PC-3 (cell line): ENCODE measurements around the gene TENM4. TPM values are rescaled to one million over a fixed set of nuclear protein-coding genes. Genes with fewer than 3 reads are reported as not detected.

ENCODE experiments used
- ATAC-seq: fragments of 200-7000 bp; cut with Tn5 transposase; 2 replicates; pipeline ENCODE4 v1.9.1; 2020; ENCODE audit warnings: mild to moderate bottlenecking, moderate library complexity
- BruUV-seq: library from RNA; stranded (reverse); fragments of 400-500 nt; replicated peaks from 2 replicates; lab custom pipeline; 2021; lab: Mats Ljungman, UMichigan
- CTCF ChIA-PET: fragments of 300-600 bp; sonication (Branson Sonifier 250); formaldehyde crosslinking; loops from one replicate; lab custom pipeline; 2022; ENCODE audit warnings: antibody characterized with exemption; lab: Charles Lee
- POLR2A ChIA-PET: fragments of 300-600 bp; sonication (Branson Sonifier 250); formaldehyde crosslinking; loops from one replicate; lab custom pipeline; 2022; ENCODE audit warnings: antibody characterized with exemption; ENCODE audit not compliant: unreplicated experiment; lab: Charles Lee
- DNase-seq: peaks from one replicate; pipeline ENCODE4 v3.0.0-alpha.2; 2015
- H2AFZ ChIP-seq: fragments of 300-600 bp; sonication (generic); 2 replicates; pipeline ENCODE4 v1.6.0; 2016; ENCODE audit warnings: antibody characterized with exemption, low read length
- H3F3A ChIP-seq: fragments of 300-600 bp; sonication (generic); one replicate; pipeline ENCODE4 v1.6.0; 2017; ENCODE audit warnings: antibody characterized with exemption, low read length, control low read depth, mild to moderate bottlenecking; ENCODE audit not compliant: unreplicated experiment
- H3K27ac ChIP-seq: fragments of 300-600 bp; sonication (generic); 2 replicates; pipeline ENCODE4 v1.5.1; 2016; ENCODE audit warnings: mild to moderate bottlenecking, low read length
- H3K27me3 ChIP-seq: fragments of 300-600 bp; sonication (generic); 2 replicates; pipeline ENCODE4 v1.6.1; 2016; ENCODE audit warnings: low read length, mixed read lengths
- H3K36me3 ChIP-seq: fragments of 300-600 bp; sonication (generic); 2 replicates; pipeline ENCODE4 v1.6.1; 2016; ENCODE audit warnings: low read depth, mixed run types, low read length, mixed read lengths
- H3K4me1 ChIP-seq: fragments of 300-600 bp; sonication (generic); 2 replicates; pipeline ENCODE4 v1.5.1; 2016; ENCODE audit warnings: low read length; ENCODE audit not compliant: insufficient read depth
- H3K4me2 ChIP-seq: fragments of 300-600 bp; sonication (generic); 2 replicates; pipeline ENCODE4 v1.6.0; 2016; ENCODE audit warnings: low read length
- H3K4me3 ChIP-seq: fragments of 300-600 bp; sonication (generic); 2 replicates; pipeline ENCODE4 v1.5.1; 2016; ENCODE audit warnings: mild to moderate bottlenecking, low read length, mixed read lengths
- H3K79me2 ChIP-seq: fragments of 300-600 bp; sonication (generic); 2 replicates; pipeline ENCODE4 v1.6.1; 2017; ENCODE audit warnings: low read length, mixed read lengths
- H3K9ac ChIP-seq: fragments of 300-600 bp; sonication (generic); 2 replicates; pipeline ENCODE4 v1.6.0; 2016; ENCODE audit warnings: mild to moderate bottlenecking, low read length
- H3K9me2 ChIP-seq: fragments of 300-600 bp; sonication (generic); replicated peaks from 2 replicates; pipeline ENCODE4 v1.6.1; 2016; ENCODE audit warnings: mixed run types, low read length, mixed read lengths
- H3K9me3 ChIP-seq: fragments of 300-600 bp; sonication (generic); 2 replicates; pipeline ENCODE4 v1.6.1; 2016; ENCODE audit warnings: low read length, mixed read lengths
- H4K20me1 ChIP-seq: fragments of 300-600 bp; sonication (generic); 2 replicates; pipeline ENCODE4 v1.6.1; 2016; ENCODE audit warnings: low read length, mixed read lengths
- CTCF ChIP-seq: fragments of 300-600 bp; sonication (generic); conservative IDR thresholded peaks from 2 replicates; pipeline ENCODE4 v1.5.1; 2017; ENCODE audit warnings: antibody characterized with exemption, low read depth, mild to moderate bottlenecking, low read length
- EZH2 ChIP-seq: fragments of 300-600 bp; sonication (generic); IDR thresholded peaks from one replicate; pipeline ENCODE4 v1.6.1; 2017; ENCODE audit warnings: antibody characterized with exemption, mild to moderate bottlenecking, low read length; ENCODE audit not compliant: unreplicated experiment
- EZH2phosphoT487 ChIP-seq: fragments of 300-600 bp; sonication (generic); IDR thresholded peaks from 2 replicates; pipeline ENCODE4 v1.6.1; 2018; ENCODE audit warnings: mild to moderate bottlenecking, antibody characterized with exemption, low read length, borderline replicate concordance
- intact Hi-C: fragments of 100-400 bp; cut with micrococcal nuclease; formaldehyde crosslinking; loops from 2 replicates; pipeline ENCODE4 v1.9.0; 2023
- total RNA-seq: library from RNA; depleted of rRNA; stranded (reverse); fragments of >200 nt; gene quantifications from 2 replicates; pipeline ENCODE4 v1.2.3, GENCODE V29; 2014

The TENM4 gene
- total RNA-seq, 1 experiment from 2014 or later = 19.7 TPM

GRCh38 chr11:79371152-79371551, 69.7 kb downstream of the TENM4 start:
- no TSS peak for BruUV-seq
- H3K4me1 ChIP-seq = no peaks in the 10 kb centered on the region
- CTCF ChIA-PET = no interaction called here
- no peaks in the 10 kb centered on the region for H3K9me3 ChIP-seq
- ATAC-seq (no peak), DNase-seq (no peak)
- TF ChIP-seq CTCF = no peak
- no peak for TF ChIP-seq EZH2phosphoT487
- no peak for TF ChIP-seq EZH2
- H3F3A ChIP-seq = no peaks in the 10 kb centered on the region
- H3K9ac ChIP-seq = no peak overlapping the region
- no peaks in the 10 kb centered on the region for H3K36me3 ChIP-seq
- intact Hi-C loops = no loop called here
- H2AFZ ChIP-seq = no peak overlapping the region
- H4K20me1 ChIP-seq = no peaks in the 10 kb centered on the region
- H3K79me2 ChIP-seq = no peaks in the 10 kb centered on the region
- no peak overlapping the region for H3K4me2 ChIP-seq
- no peaks in the 10 kb centered on the region for H3K9me2 ChIP-seq
- no peak overlapping the region for H3K4me3 ChIP-seq
- peaks cover 19% of the 10 kb centered on the region; the same call in 1 of the 2 replicates for H3K27me3 ChIP-seq
- POLR2A ChIA-PET = no interaction called here
- H3K27ac ChIP-seq = no peak overlapping the region

DNA sequence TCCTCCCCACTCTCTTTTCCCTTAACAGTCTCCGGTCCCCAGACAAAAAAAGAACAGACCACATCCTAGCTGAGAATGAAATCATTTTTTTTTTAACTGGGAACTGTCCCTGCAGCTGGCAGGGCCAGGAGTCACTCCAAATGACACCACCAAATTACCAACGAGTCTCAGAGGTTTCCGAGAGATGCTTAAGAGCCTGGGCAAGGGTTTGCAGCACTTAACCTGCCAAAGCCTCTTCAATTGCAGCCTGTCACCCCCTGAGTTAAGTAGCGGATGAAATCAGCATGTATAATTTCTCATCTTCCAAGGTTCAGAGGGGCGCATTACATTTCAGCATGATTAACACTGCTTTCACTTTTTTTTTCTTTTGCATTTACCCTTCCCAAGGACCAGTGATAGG, 71.8 kb downstream of the TENM4 start:
- intact Hi-C loops = no loop called here
- no peaks in the 10 kb centered on the region for H3K36me3 ChIP-seq
- H3K4me2 ChIP-seq = no peak overlapping the region
- DNase-seq (no peak), ATAC-seq (no peak)
- H3K27me3 ChIP-seq = peaks cover 4% of the 10 kb centered on the region; the same call in 1 of the 2 replicates
- CTCF ChIA-PET = no interaction called here
- H4K20me1 ChIP-seq = no peaks in the 10 kb centered on the region
- H3K9ac ChIP-seq = no peak overlapping the region
- BruUV-seq = no TSS peak
- no peaks in the 10 kb centered on the region for H3K79me2 ChIP-seq
- POLR2A ChIA-PET = no interaction called here
- no peaks in the 10 kb centered on the region for H3K9me3 ChIP-seq
- H2AFZ ChIP-seq = no peak overlapping the region
- no peak overlapping the region for H3K27ac ChIP-seq
- H3K4me1 ChIP-seq = no peaks in the 10 kb centered on the region
- TF ChIP-seq EZH2 (no peak), CTCF (no peak), EZH2phosphoT487 (no peak)
- H3K9me2 ChIP-seq = no peaks in the 10 kb centered on the region
- no peak overlapping the region for H3K4me3 ChIP-seq
- no peaks in the 10 kb centered on the region for H3F3A ChIP-seq

GRCh38 chr11:79367844-79368243, 73.0 kb downstream of the TENM4 start:
- Histone ChIP-seq H2AFZ (no peak overlapping the region), H3K9ac (no peak overlapping the region), H3K4me3 (no peak overlapping the region), H3K9me2 (no peaks in the 10 kb centered on the region), H3K79me2 (no peaks in the 10 kb centered on the region), H3K27ac (no peak overlapping the region), H3K4me2 (no peak overlapping the region), H4K20me1 (no peaks in the 10 kb centered on the region), H3F3A (no peaks in the 10 kb centered on the region), H3K4me1 (no peaks in the 10 kb centered on the region), H3K27me3 (no peaks in the 10 kb centered on the region), H3K9me3 (no peaks in the 10 kb centered on the region), H3K36me3 (no peaks in the 10 kb centered on the region)
- intact Hi-C loops = no loop called here
- no TSS peak for BruUV-seq
- POLR2A ChIA-PET = no interaction called here
- DNase-seq (no peak), ATAC-seq (no peak)
- TF ChIP-seq CTCF (no peak), EZH2 (no peak), EZH2phosphoT487 (no peak)
- CTCF ChIA-PET = no interaction called here
